HepG2 (cell line): Measurements from ENCODE around the gene PEX5L.

Experiments
- ATF2 ChIP-seq: sonication (generic); formaldehyde crosslinking; IDR thresholded peaks from 2 replicates; pipeline ENCODE4 v1.4.0; 2020; ENCODE audit warnings: missing genetic modification reagents
- CAMTA2 ChIP-seq: sonication (generic); formaldehyde crosslinking; IDR thresholded peaks from 2 replicates; pipeline ENCODE4 v1.4.0; 2020; ENCODE audit warnings: mild to moderate bottlenecking, missing genetic modification reagents, borderline replicate concordance
- CTCF ChIP-seq: sonication (generic); formaldehyde crosslinking; IDR thresholded peaks from 2 replicates; pipeline ENCODE4 v1.5.0; 2020; ENCODE audit warnings: mild to moderate bottlenecking, missing genetic modification reagents, moderate library complexity
- GTF2F1 ChIP-seq: fragments of 150-350 bp; IDR thresholded peaks from 2 replicates; pipeline ENCODE4 v1.6.1; 2014; ENCODE audit warnings: low read length
- TBX3 ChIP-seq: fragments of 450-650 bp; IDR thresholded peaks from 2 replicates; pipeline ENCODE4 v1.6.1; 2017; ENCODE audit warnings: antibody characterized with exemption, mild to moderate bottlenecking, inconsistent platforms, borderline replicate concordance
- TCF7 ChIP-seq: sonication (generic); IDR thresholded peaks from 2 replicates; pipeline ENCODE4 v1.6.1; 2016; ENCODE audit warnings: antibody characterized with exemption, low read depth
- ZBTB26 ChIP-seq: IDR thresholded peaks from 2 replicates; pipeline ENCODE4 v1.6.1; 2016; ENCODE audit warnings: missing compliant biosample characterization, missing genetic modification reagents, borderline replicate concordance
- ZBTB43 ChIP-seq: sonication (generic); formaldehyde crosslinking; conservative IDR thresholded peaks from 2 replicates; pipeline ENCODE4 v1.4.0; 2020; ENCODE audit warnings: missing genetic modification reagents

GRCh38 chr3:179948740-179949139, 88.0 kb downstream of the PEX5L start:
- TF ChIP-seq CTCF (CRISPR knock-in tag) (no peak), ATF2 (CRISPR knock-in tag) (no peak), CAMTA2 (CRISPR knock-in tag) (no peak), TBX3 (no peak), ZBTB43 (CRISPR knock-in tag) (no peak), GTF2F1 (no peak), TCF7 (no peak), ZBTB26 (CRISPR knock-in tag) (no peak)
